Right ventricle myocardium superior (tissue), 1 donor: ENCODE data around the gene SYT1. TPM values are rescaled to one million over a fixed set of nuclear protein-coding genes. Genes with fewer than 3 reads are reported as not detected.

Experiments
- ATAC-seq: fragments of 200-7000 bp; cut with Tn5 transposase; one replicate; pipeline ENCODE4 v1.9.1; 2020; ENCODE audit warnings: mild to moderate bottlenecking; ENCODE audit not compliant: poor library complexity
- DNase-seq: peaks from one replicate; pipeline ENCODE4 v3.0.0-alpha.2; 2020
- intact Hi-C: fragments of 100-400 bp; cut with DNase I; formaldehyde crosslinking; loops from one replicate; pipeline ENCODE4 v1.11.2; 2022
- total RNA-seq: library from RNA; stranded (reverse); fragmentation: NEBNext Ultra II Directional; extraction: Animal tissue kit (Norgen Biotek cat#: 25700); gene quantifications from one replicate; pipeline ENCODE4 v1.2.1, GENCODE V29; 2021
- donor health status: DM: no; HTN: yes; CAD: no; lungs with severe emphysema.

Gene SYT1
- total RNA-seq, 1 donor from 2014 or later: 0.38 TPM

GRCh38 chr12:78886719-78887407, 22.3 kb downstream of the SYT1 start:
- ATAC-seq (no peak), DNase-seq (no peak)
- intact Hi-C loops: no loop called here

DNA sequence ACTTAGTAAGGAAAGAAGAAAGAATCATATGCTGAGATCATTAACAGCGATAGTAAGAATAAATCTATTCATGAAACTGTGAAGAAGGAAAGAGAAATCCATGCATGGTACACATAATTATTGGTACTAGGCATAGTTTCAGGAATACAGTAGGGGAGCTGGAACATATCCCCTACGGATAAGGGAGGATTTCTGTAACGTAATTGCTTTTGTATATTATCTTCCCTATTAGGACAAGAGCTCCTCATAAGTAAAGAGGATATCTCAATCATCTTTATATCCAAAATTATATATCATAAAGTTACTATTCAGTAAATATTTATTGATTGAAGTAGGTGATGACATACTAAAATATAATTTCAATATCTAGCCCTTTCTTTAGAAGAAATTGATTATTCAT, 22.9 kb downstream of the SYT1 start:
- intact Hi-C loops: no loop called here
- no peak for ATAC-seq
- DNase-seq: no peak

GRCh38 chr12:78888568-78888967, 24.0 kb downstream of the SYT1 start:
- no peak for DNase-seq
- no peak for ATAC-seq
- intact Hi-C loops: no loop called here

DNA sequence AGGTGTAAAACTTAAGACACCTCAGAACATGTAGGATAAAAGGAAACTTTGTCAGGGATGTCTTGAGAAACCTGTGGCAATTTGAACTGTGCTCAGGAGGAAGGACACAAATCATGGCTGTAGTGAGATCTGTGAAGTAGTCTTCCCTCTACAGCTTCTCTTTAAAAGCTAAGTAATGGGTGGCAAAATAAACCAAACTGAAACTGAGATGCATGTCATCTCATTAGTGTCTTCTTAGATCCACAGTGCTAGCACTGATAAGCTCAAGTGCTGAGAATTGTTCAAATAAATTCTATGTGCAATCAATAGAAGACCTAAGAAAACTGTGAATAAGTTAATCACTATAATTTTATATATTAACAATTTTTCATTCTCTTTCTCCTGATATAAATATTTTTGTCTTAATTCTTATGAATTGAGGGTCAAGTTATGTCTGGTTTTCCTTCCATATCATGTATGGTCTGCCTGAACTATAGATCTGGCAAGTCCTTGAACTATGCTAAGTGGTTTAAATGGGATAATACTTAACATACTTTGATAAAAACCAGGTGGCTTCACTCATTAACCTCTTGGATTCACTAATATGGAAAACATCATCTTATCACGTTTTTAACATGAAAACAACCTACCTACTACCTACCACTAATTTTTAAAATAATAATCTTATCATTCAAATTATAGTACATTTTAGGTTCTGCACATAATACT, 27.2 kb downstream of the SYT1 start:
- DNase-seq (no peak), ATAC-seq (no peak)
- intact Hi-C loops: no loop called here

GRCh38 chr12:78898416-78898815, 33.8 kb downstream of the SYT1 start:
- ATAC-seq (peak; percentile 59), DNase-seq (peak; percentile 74)
- intact Hi-C loops: no loop called here

DNA sequence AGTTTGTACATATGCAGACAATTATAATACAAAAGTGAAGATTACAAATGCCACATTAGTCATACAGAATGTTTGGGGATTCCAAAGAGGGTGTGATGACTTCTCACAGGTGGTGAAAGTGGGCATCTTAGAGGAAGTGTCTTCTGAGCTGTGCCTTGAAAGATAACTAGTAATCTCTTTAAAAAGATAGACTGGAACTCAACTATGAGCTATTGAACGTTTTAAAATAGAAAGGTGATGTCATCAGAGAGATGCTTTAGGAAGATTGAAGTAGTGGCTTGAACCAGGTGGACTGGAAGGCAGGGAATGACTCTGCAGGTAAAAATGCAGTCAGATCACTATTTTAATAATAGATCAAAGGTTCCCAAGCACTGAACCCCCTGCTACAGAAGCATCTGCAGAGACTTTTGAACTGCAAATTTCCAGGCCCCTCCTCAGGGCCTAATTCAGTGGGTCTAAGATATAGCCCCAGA, 50.3 kb downstream of the SYT1 start:
- DNase-seq (no peak), ATAC-seq (no peak)
- intact Hi-C loops: no loop called here

GRCh38 chr12:78916845-78917480, 52.4 kb downstream of the SYT1 start:
- DNase-seq: no peak
- no peak for ATAC-seq
- intact Hi-C loops: no loop called here

- intact Hi-C loops: no loop called here
- ATAC-seq (no peak), DNase-seq (no peak)
These were observed 52.9 kb downstream of the SYT1 start for GRCh38 chr12:78917513-78917912.

DNA sequence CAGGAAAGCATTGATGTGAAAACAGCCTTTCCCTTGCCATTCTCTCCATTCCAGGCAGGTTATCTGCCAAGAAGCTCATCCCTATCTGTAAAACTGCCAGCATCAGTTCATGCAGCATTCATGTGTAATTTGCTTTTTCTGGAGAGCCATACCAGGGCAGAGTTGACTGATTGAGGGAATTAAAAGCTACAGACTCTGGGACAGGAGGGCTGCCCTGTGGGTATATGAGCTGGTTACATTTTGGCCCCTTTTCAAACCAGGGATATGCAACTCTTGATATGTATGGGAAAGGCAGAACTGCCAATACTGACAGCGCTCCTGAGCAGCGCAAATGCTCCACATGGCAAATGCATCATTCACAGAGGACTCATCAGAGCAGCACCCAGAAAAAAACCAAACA, 53.7 kb downstream of the SYT1 start:
- DNase-seq (no peak), ATAC-seq (no peak)
- intact Hi-C loops: no loop called here

- ATAC-seq (no peak), DNase-seq (no peak)
- intact Hi-C loops: no loop called here
These were observed 63.9 kb downstream of the SYT1 start for GRCh38 chr12:78928200-78929074.

DNA sequence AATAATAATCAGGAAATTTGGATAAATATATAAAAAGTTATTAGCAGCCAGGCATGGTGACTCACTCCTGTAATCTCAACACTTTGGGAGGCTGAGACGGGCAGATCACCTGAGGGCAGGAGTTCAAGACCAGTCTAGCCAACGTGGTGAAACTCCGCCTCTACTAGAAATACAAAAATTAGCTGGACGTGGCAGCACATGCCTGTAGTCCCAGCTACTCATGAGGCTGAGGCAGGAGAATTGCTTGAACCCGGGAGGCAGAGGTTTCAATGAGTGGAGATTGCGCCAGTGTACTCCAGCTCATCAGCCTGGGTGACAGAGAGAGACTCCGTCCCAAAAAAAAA, 64.5 kb downstream of the SYT1 start:
- DNase-seq: no peak
- intact Hi-C loops: no loop called here
- ATAC-seq: no peak

DNA sequence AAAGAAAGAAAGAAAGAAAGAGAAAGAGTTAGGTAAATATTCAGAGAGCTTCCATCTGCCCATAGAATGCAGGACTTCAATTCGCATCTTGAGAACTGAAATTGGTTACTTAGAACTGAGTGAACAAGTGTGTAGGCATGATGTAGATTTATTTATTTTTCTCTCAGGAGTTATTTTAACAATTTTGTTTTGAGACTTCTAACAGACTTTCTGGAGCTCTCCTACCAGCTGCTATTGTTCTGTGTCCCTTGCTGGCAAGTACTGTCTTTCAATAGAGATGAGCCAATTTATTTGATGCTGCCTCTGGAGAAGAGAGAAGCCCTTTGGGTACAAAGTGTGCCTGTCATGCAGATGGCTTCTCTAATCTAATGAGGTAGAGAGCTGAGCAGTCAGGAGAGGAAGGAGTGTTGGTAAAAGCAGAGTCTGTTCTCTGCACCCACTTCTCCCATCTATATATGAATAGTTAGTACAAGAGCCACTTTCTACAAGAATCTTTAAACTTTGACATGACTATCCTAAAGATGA, 67.0 kb downstream of the SYT1 start:
- intact Hi-C loops: no loop called here
- ATAC-seq (no peak), DNase-seq (no peak)

DNA sequence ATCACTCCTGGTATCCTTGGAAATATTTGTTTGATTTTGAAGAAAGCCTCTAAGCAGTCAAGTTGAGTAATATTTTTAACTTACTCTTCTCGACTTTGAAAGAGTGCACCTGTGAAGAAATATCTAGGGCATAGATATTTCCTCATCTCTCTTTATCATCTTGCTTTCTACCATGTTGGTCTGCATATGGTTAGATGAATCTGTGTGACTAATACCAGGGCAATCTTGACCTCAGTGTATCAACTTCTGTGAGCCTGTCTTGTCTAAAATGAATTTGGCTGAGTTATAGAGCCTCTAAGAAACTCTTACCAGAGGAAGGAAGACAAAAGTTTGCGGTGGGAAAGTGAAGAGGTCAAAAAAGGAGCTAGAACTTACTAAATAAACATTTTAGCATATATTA, 68.4 kb downstream of the SYT1 start:
- no peak for DNase-seq
- intact Hi-C loops: no loop called here
- no peak for ATAC-seq

DNA sequence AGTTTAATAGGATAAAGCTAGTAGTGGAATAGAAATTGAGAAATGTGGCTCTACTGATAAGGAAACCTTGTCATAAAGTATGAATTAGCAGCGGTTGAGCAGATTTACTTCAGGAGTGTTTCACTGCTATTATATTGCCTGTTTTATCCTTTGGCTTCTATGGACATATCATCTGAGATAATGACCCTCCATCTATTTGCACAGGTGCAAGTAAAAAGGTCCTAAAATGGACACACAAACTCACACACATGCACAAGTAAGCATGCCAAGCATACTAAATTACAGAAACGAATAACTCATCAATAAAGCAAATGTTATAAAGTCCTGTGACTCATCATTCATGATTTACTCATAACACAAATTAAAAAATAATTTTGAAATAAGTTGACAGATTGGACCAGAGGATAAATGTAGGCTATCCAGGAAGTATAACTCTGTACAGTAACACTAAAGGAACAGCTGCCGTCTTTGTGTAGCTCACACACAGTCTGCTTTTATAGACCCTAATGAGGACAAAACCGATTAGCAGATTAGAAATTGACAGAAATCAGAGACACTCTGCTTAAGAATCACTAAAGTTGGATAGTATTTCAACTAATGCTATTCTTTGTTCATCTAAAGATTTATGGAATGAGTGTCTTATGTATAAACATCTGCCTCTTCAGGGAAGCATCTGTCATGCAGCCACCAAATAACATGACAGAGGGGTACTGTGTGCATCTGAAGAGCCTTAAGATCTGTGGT, 73.9 kb downstream of the SYT1 start:
- ATAC-seq: no peak
- DNase-seq: no peak
- intact Hi-C loops: no loop called here

DNA sequence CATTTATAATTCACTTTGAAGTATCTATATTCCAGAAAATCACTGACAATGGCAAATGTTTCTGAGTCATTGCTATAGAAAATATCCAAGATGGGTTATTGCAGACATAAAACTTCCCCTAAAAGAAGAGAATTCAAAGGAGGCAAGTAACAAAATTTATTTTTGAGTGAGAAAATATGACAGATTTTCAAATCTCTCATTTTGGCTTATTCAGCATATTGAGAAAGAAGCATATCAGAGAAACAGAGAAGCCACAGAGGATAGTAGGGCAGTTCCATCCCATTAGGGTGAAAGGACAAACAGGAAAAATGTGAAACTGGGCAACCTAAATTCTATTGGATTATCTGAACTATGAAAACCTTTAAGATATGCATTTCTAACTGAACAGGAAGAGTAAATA, 85.0 kb downstream of the SYT1 start:
- no peak for DNase-seq
- intact Hi-C loops: no loop called here

GRCh38 chr12:78951803-78952551, 87.4 kb downstream of the SYT1 start:
- intact Hi-C loops: no loop called here
- no peak for ATAC-seq
- no peak for DNase-seq

More for the DNA sequence above, 85.0 kb downstream of the SYT1 start:
- no peak for ATAC-seq

GRCh38 chr12:78952552-78952929, 88.0 kb downstream of the SYT1 start:
- intact Hi-C loops: no loop called here
- ATAC-seq (no peak), DNase-seq (no peak)

DNA sequence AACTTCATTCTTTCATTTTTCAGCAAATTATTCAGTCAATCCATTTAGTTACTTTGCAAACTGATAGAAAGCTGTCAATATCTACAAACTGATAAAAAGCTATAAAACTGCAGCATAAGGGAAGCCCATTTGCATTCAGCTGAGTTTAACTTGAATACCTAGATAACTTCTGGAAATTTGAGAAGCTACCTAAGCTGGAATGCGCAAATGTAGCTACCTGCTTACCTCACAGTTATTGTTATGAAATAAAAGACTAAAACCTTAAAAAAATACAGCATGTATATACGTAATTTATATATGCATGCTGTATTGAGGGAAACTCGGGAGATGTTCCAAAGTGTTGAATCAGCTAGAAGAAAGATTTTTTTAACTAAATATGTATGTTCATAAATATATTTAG, 94.4 kb downstream of the SYT1 start:
- intact Hi-C loops: no loop called here
- ATAC-seq: no peak
- DNase-seq: no peak
